Caco-2 (cell line): ENCODE data around the gene VPS37D. TPM values are rescaled to one million over a fixed set of nuclear protein-coding genes. Genes with fewer than 3 reads are reported as not detected.
A peak's percentile ranks its signal among the peaks of the same experiment; 100 is the strongest.

Source experiments
- BruUV-seq: library from RNA; stranded (reverse); fragments of 400-500 nt; replicated peaks from 2 replicates; lab custom pipeline; 2021; lab: Mats Ljungman, UMichigan
- CTCF ChIA-PET: fragments of 300-600 bp; sonication (Branson Sonifier 250); formaldehyde crosslinking; loops from one replicate; lab custom pipeline; 2022; ENCODE audit warnings: antibody characterized with exemption; lab: Charles Lee
- POLR2A ChIA-PET: fragments of 300-600 bp; sonication (Branson Sonifier 250); formaldehyde crosslinking; loops from one replicate; lab custom pipeline; 2022; ENCODE audit warnings: antibody characterized with exemption; lab: Charles Lee
- DNase-seq, 2 experiments: peaks; one replicate each; pipeline versions ENCODE4 v3.0.0 to v3.0.0-alpha.2; 2020 to 2022
- H3K27me3 ChIP-seq: replicated peaks from 2 replicates; pipeline ENCODE4 v1.6.0; 2011; ENCODE audit warnings: low read length; ENCODE audit not compliant: control insufficient read depth, insufficient read depth
- H3K36me3 ChIP-seq: 2 replicates; pipeline ENCODE4 v1.5.1; 2011; ENCODE audit warnings: low read length; ENCODE audit not compliant: control insufficient read depth, insufficient read depth
- H3K4me1 ChIP-seq: fragments of 250-450 bp; sonication (Bioruptor Pico); 2 replicates; pipeline ENCODE4 v1.5.1; 2020; ENCODE audit warnings: mild to moderate bottlenecking
- H3K4me3 ChIP-seq: 2 replicates; pipeline ENCODE4 v1.5.1; 2011; ENCODE audit warnings: low read depth, mild to moderate bottlenecking, control low read depth, low read length
- H3K9me3 ChIP-seq: fragments of 250-450 bp; sonication (Bioruptor Pico); 2 replicates; pipeline ENCODE4 v1.5.1; 2020; ENCODE audit warnings: mild to moderate bottlenecking, moderate library complexity
- H3K27ac Mint-ChIP-seq: one replicate; pipeline ENCODE4 v1.8.0; 2022; ENCODE audit warnings: mixed read lengths; ENCODE audit not compliant: unreplicated experiment
- H3K27me3 Mint-ChIP-seq: one replicate; pipeline ENCODE4 v1.8.0; 2022; ENCODE audit warnings: mixed read lengths; ENCODE audit not compliant: insufficient read depth, unreplicated experiment
- H3K36me3 Mint-ChIP-seq: one replicate; pipeline ENCODE4 v1.8.0; 2022; ENCODE audit warnings: mild to moderate bottlenecking, mixed read lengths; ENCODE audit not compliant: insufficient read depth, unreplicated experiment
- H3K4me1 Mint-ChIP-seq: one replicate; pipeline ENCODE4 v1.8.0; 2022; ENCODE audit warnings: low read depth, mixed read lengths; ENCODE audit not compliant: unreplicated experiment
- H3K4me3 Mint-ChIP-seq: one replicate; pipeline ENCODE4 v1.8.0; 2022; ENCODE audit warnings: mild to moderate bottlenecking, moderate library complexity, mixed read lengths; ENCODE audit not compliant: unreplicated experiment
- H3K9me3 Mint-ChIP-seq: one replicate; pipeline ENCODE4 v1.8.0; 2022; ENCODE audit warnings: mixed read lengths; ENCODE audit not compliant: unreplicated experiment
- CTCF ChIP-seq, 2 experiments: fragments of 200-600 bp in 1 of 2; IDR thresholded peaks; 1 replicate in 1 of 2; 2 replicates in 1 of 2; pipeline versions ENCODE4 v1.5.1 to v1.8.0; 2011 to 2022; ENCODE audit warnings: antibody characterized with exemption in 1 of 2, control low read depth in 1 of 2, inconsistent platforms in 1 of 2, low read depth in 1 of 2, low read length in 1 of 2, mild to moderate bottlenecking in 1 of 2, moderate library complexity in 1 of 2; ENCODE audit not compliant: insufficient read depth in 1 of 2, severe bottlenecking in 1 of 2, unreplicated experiment in 1 of 2
- intact Hi-C: fragments of 100-400 bp; cut with micrococcal nuclease; formaldehyde crosslinking; loops from one replicate; pipeline ENCODE4 v1.10.0; 2022; ENCODE audit not compliant: unreplicated experiment
- total RNA-seq: library from RNA; stranded (reverse); gene quantifications from 2 replicates; pipeline ENCODE4 v1.2.3, GENCODE V29; 2022

Gene VPS37D
- total RNA-seq, 1 experiment from 2014 or later, result 2.7 TPM

- no peak overlapping the region for H3K4me3 ChIP-seq
- TF ChIP-seq CTCF (IDR thresholded peaks at IDR 0.05; ENCODE audit: insufficient read depth in 1 of 2, low read depth in 1 of 2, low read length in 1 of 2, severe bottlenecking in 1 of 2, unreplicated experiment in 1 of 2), result no peak
- H3K27me3 ChIP-seq, result no peaks in the 10 kb centered on the region
- Mint-ChIP-seq H3K4me1 (peaks cover 16% of the 10 kb centered on the region), H3K9me3 (no peaks in the 10 kb centered on the region), H3K27ac (peak overlapping the region; percentile 74), H3K36me3 (peaks cover 23% of the 10 kb centered on the region), H3K27me3 (no peaks in the 10 kb centered on the region), H3K4me3 (peak overlapping the region; percentile 41)
- intact Hi-C loops, result loop anchor here (5.0 kb wide), 1 partner anchor 94 kb away; the partner anchor contains the start of gene MLXIPL
- no peak for DNase-seq
- BruUV-seq, result TSS peak; percentile 93
- ChIA-PET CTCF (interaction anchor here (0.6 to 1.3 kb wide), 4 partner anchors 9 to 263 kb away, joined by 3 to 9 read pairs (median 6); no protein-coding TSS in a partner anchor), POLR2A (interaction anchor here (0.5 to 1.0 kb wide), 3 partner anchors 13 to 135 kb away, joined by 3 read pairs; no protein-coding TSS in a partner anchor)
- H3K9me3 ChIP-seq, result no peaks in the 10 kb centered on the region
- no peaks in the 10 kb centered on the region; the same call in none of the 2 replicates for H3K36me3 ChIP-seq
- H3K4me1 ChIP-seq, result peaks cover 38% of the 10 kb centered on the region
These were observed 48.8 kb downstream of the VPS37D start for GRCh38 chr7:73716318-73716890.

GRCh38 chr7:73717025-73717807 is 49.6 kb downstream of the VPS37D start:
- peaks cover 16% of the 10 kb centered on the region for H3K4me1 Mint-ChIP-seq
- TF ChIP-seq CTCF (IDR thresholded peaks at IDR 0.05; ENCODE audit: insufficient read depth in 1 of 2, low read depth in 1 of 2, low read length in 1 of 2, severe bottlenecking in 1 of 2, unreplicated experiment in 1 of 2), result no peak
- no peaks in the 10 kb centered on the region for H3K9me3 Mint-ChIP-seq
- peak overlapping the region; percentile 67 for H3K4me3 Mint-ChIP-seq
- Histone ChIP-seq H3K27me3 (no peaks in the 10 kb centered on the region), H3K9me3 (no peaks in the 10 kb centered on the region), H3K4me3 (no peak overlapping the region), H3K4me1 (peaks cover 38% of the 10 kb centered on the region), H3K36me3 (no peaks in the 10 kb centered on the region; the same call in none of the 2 replicates)
- H3K27me3 Mint-ChIP-seq, result no peaks in the 10 kb centered on the region
- H3K36me3 Mint-ChIP-seq, result peaks cover 23% of the 10 kb centered on the region
- CTCF ChIA-PET, result interaction anchor here (0.6 kb wide), 1 partner anchor 264 kb away, joined by 3 read pairs; no protein-coding TSS in a partner anchor
- DNase-seq, result no peak
- no TSS peak for BruUV-seq
- peak overlapping the region; percentile 74 for H3K27ac Mint-ChIP-seq
- intact Hi-C loops, result loop anchor here (5.0 kb wide), 1 partner anchor 95 kb away; the partner anchor contains the start of gene MLXIPL
- POLR2A ChIA-PET, result interaction anchor here (0.5 kb wide), 1 partner anchor 95 kb away, joined by 3 read pairs; no protein-coding TSS in a partner anchor

- H3K4me3 Mint-ChIP-seq, result peak overlapping the region; percentile 67
- TF ChIP-seq CTCF (IDR thresholded peaks at IDR 0.05; ENCODE audit: insufficient read depth in 1 of 2, low read depth in 1 of 2, low read length in 1 of 2, severe bottlenecking in 1 of 2, unreplicated experiment in 1 of 2), result no peak
- peaks cover 16% of the 10 kb centered on the region for H3K4me1 Mint-ChIP-seq
- Histone ChIP-seq H3K9me3 (no peaks in the 10 kb centered on the region), H3K36me3 (no peaks in the 10 kb centered on the region; the same call in none of the 2 replicates), H3K4me1 (peaks cover 38% of the 10 kb centered on the region), H3K4me3 (no peak overlapping the region; the same call in 1 of the 2 replicates), H3K27me3 (no peaks in the 10 kb centered on the region)
- no peak for DNase-seq
- ChIA-PET CTCF (no interaction called here), POLR2A (no interaction called here)
- H3K27ac Mint-ChIP-seq, result peak overlapping the region; percentile 19
- no peaks in the 10 kb centered on the region for H3K9me3 Mint-ChIP-seq
- no TSS peak for BruUV-seq
- intact Hi-C loops, result loop anchor here (5.0 kb wide), 1 partner anchor 96 kb away; the partner anchor contains the start of gene MLXIPL
- H3K36me3 Mint-ChIP-seq, result peaks cover 23% of the 10 kb centered on the region
- H3K27me3 Mint-ChIP-seq, result no peaks in the 10 kb centered on the region
These were observed 50.4 kb downstream of the VPS37D start for GRCh38 chr7:73717991-73718405.
